HCEC 1CT (cell line): Measurements from ENCODE around the gene NEGR1.

Source experiments
- DNase-seq: peaks from one replicate; pipeline ENCODE4 v3.0.0-alpha.2; 2017

The NEGR1 gene

GRCh38 chr1:71532343-71532742 is 750.0 kb downstream of the NEGR1 start:
- no peak for DNase-seq

- DNase-seq: no peak
Measured at GRCh38 chr1:71526824-71527223, 755.5 kb downstream of the NEGR1 start.

- DNase-seq: no peak
Measured at GRCh38 chr1:71522721-71523120, 759.6 kb downstream of the NEGR1 start.

- DNase-seq: peak; percentile 55
Measured at GRCh38 chr1:71521655-71522264, 760.6 kb downstream of the NEGR1 start.

GRCh38 chr1:71511505-71511904 is 770.8 kb downstream of the NEGR1 start:
- no peak for DNase-seq

- no peak for DNase-seq
Measured at GRCh38 chr1:71510725-71511124, 771.6 kb downstream of the NEGR1 start.

- peak; percentile 46 for DNase-seq
Measured at GRCh38 chr1:71509051-71509595, 773.2 kb downstream of the NEGR1 start.

- no peak for DNase-seq
Measured at GRCh38 chr1:71502006-71502405, 780.3 kb downstream of the NEGR1 start.

- no peak for DNase-seq
Measured at GRCh38 chr1:71498542-71498941, 783.8 kb downstream of the NEGR1 start.

- peak; percentile 38 for DNase-seq
Measured at GRCh38 chr1:71494163-71494562, 788.2 kb downstream of the NEGR1 start.

- no peak for DNase-seq
Measured at GRCh38 chr1:71492298-71493041, 789.9 kb downstream of the NEGR1 start.

GRCh38 chr1:71490432-71490831 is 791.9 kb downstream of the NEGR1 start:
- peak; percentile 38 for DNase-seq

- no peak for DNase-seq
Measured at GRCh38 chr1:71488555-71489252, 793.6 kb downstream of the NEGR1 start.

- DNase-seq: no peak
Measured at GRCh38 chr1:71473331-71473730, 809.0 kb downstream of the NEGR1 start.

- DNase-seq: no peak
Measured at GRCh38 chr1:71465093-71465492, 817.2 kb downstream of the NEGR1 start.

- DNase-seq: peak; percentile 85
Measured at GRCh38 chr1:71464016-71464415, 818.3 kb downstream of the NEGR1 start.

- DNase-seq: peak; percentile 59
Measured at GRCh38 chr1:71463144-71463543, 819.2 kb downstream of the NEGR1 start.

- DNase-seq: no peak
Measured at GRCh38 chr1:71462247-71462646, 820.1 kb downstream of the NEGR1 start.

- no peak for DNase-seq
Measured at GRCh38 chr1:71461416-71461815, 820.9 kb downstream of the NEGR1 start.

GRCh38 chr1:71448444-71448843 is 833.9 kb downstream of the NEGR1 start:
- no peak for DNase-seq

GRCh38 chr1:71438626-71439025 is 843.7 kb downstream of the NEGR1 start:
- DNase-seq: no peak

GRCh38 chr1:71435951-71436350 is 846.4 kb downstream of the NEGR1 start:
- no peak for DNase-seq

GRCh38 chr1:71434240-71434639 is 848.1 kb downstream of the NEGR1 start:
- DNase-seq: no peak

- DNase-seq: no peak
Measured at GRCh38 chr1:71428029-71428428, 854.3 kb downstream of the NEGR1 start.
